Measurements from ENCODE around the gene AFMID.

DNA sequence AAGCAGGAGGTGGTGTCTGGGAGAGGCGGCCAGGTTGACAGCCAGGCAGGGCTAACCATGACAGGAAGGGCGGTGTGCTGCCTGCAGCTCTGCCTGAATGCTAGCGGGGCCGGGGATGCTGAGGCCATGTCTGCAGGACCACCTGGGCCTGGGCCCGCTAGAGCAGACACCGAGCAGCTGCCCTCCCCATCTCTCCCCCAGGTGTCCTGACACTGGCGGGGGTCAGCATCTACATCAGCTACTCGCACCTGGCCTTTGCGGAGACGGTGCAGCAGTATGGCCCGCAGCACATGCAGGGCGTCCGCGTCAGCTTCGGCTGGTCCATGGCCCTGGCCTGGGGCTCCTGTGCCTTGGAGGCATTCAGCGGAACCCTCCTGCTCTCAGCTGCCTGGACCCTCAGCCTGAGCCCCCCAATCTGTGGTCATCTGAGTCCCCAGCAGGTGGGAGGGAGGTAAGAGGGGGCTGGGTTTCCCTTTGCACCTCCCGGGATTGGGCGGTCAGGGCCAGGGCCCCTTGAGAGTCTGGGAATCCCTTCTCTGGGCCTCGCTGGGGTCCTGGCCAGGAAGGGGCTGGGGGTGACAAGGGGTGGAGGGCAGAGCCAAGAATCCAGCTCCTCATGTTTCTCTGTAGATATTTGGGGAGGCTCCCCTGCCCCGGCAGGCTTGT, 51.8 kb downstream of the AFMID start:
- TF ChIP-seq POLR2AphosphoS5 (IDR thresholded peaks at IDR 0.05; ENCODE audit: insufficient read depth, low read depth, low read length): no peak
- TF ChIP-seq MYC (IDR thresholded peaks at IDR 0.05; ENCODE audit: low read depth, low read length): no peak
- TF ChIP-seq, protein P1, sequence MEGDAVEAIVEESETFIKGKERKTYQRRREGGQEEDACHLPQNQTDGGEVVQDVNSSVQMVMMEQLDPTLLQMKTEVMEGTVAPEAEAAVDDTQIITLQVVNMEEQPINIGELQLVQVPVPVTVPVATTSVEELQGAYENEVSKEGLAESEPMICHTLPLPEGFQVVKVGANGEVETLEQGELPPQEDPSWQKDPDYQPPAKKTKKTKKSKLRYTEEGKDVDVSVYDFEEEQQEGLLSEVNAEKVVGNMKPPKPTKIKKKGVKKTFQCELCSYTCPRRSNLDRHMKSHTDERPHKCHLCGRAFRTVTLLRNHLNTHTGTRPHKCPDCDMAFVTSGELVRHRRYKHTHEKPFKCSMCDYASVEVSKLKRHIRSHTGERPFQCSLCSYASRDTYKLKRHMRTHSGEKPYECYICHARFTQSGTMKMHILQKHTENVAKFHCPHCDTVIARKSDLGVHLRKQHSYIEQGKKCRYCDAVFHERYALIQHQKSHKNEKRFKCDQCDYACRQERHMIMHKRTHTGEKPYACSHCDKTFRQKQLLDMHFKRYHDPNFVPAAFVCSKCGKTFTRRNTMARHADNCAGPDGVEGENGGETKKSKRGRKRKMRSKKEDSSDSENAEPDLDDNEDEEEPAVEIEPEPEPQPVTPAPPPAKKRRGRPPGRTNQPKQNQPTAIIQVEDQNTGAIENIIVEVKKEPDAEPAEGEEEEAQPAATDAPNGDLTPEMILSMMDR (IDR thresholded peaks at IDR 0.05; ENCODE audit: extremely low read depth in 1 of 2, insufficient read depth in 1 of 2, low read depth in 1 of 2, low read length in 2 of 2): no peak
- no peak for TF ChIP-seq POLR2A (IDR thresholded peaks at IDR 0.05; ENCODE audit: low read depth, low read length)
